HG02973 (cell line): ENCODE measurements around the gene PIMREG.

ENCODE experiments used
- ATAC-seq: cut with Tn5 transposase; IDR thresholded peaks from one replicate; pipeline ENCODE4 v1.9.1; 2021; ENCODE audit warnings: moderate library complexity; ENCODE audit not compliant: unreplicated experiment

The PIMREG gene

DNA sequence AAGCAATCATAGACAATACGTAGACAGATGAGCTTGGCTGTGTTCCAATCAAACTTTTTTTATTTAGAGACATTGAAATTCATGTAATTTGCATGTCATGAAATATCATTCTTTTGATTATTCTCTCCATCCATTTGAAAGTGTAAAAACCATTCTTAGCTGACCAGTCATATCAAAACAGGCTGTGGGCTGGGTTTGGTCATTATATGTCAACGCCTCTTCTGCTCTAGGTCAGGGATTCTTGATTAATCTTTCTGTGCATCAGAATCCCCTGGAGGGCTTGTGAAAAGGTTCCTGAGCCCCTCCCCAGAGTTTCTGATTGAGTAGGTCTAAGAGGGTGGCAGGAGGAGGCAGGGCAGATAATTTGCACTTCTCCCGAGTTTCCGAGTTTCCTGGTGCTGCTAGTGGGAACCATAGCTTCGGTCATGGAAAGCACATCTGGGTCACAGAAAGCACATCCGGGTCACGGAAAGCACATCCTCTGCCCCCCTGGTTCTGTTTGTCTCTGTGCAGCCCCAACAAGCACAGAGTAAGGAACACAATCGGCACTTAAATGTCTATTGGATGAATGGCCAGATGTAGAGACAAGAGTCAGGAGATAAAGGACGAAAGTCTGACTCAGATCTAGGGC lies 16.4 kb downstream of the PIMREG start:
- no peak for ATAC-seq

DNA sequence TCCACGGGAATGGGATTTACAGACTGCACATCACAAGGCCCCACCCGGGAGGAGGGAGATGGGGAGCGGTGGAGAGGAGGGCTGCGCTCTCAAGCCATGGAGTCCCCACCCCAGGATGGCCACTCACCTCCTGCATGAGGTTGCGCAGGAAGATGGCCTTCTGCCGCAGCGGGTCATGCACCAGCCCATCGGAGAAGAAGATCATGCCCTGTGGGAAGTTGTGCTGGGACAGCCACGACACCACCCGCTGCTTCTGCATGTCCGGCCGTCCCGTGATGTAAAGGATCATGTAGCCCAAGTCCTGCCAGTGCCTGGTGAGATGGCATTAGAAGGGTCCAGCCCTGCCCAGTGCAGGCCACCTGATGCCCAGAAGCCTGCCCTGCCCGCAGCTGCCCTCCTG lies 17.0 kb downstream of the PIMREG start:
- no peak for ATAC-seq

DNA sequence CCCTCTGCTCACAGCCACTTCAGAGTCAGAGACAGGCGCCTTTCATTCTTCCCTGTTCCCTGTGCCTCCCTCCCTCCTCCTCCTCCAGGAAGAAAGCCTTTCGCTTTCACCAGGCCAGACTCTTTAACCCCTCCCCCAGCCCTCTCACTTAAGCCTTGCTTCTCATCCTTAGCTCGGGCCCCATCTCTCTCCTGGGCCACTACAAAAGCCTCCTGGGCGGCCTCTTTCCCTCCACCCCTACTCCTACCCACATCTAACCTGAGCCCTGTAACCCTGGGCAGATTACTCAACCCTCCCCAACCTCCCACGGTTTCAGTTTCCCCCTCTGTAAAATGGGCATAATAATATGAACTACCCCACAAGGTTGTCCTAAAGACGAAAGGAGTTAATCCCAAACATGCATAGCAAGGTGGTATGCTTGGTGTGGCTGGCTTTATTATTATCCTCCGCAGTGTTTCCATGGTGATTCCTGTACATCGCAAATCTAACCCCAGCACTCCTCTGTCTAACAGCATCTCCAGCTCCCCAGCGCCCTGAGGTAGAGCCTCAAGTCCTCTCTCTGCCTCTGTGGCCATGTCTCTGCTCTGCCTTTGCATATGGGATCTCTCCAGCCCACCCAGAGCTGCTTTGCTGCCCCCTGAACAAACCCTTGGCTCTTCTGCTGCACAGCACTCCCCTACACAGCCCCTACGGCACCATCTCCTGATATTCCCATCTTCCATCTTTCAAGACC lies 17.7 kb downstream of the PIMREG start:
- ATAC-seq = no peak

DNA sequence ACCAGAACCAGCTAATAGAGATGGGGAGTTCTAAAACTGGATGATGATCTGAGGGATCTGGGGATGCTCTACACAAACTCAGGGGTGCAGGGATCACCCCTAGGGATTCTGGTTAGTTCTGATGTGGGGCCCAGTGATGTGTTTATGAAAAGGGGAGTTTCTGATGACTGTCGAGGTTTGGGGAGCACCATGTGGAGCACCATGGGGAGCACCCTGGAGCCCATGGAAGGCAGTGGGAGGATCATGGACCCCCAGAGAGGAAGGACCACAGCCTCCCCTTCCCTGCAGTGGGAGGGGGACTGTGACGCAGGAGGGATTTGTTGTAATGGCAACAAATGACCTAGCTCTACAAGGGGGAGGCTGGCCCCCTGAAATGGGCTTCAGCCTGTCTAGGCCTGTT lies 18.4 kb downstream of the PIMREG start:
- no peak for ATAC-seq

DNA sequence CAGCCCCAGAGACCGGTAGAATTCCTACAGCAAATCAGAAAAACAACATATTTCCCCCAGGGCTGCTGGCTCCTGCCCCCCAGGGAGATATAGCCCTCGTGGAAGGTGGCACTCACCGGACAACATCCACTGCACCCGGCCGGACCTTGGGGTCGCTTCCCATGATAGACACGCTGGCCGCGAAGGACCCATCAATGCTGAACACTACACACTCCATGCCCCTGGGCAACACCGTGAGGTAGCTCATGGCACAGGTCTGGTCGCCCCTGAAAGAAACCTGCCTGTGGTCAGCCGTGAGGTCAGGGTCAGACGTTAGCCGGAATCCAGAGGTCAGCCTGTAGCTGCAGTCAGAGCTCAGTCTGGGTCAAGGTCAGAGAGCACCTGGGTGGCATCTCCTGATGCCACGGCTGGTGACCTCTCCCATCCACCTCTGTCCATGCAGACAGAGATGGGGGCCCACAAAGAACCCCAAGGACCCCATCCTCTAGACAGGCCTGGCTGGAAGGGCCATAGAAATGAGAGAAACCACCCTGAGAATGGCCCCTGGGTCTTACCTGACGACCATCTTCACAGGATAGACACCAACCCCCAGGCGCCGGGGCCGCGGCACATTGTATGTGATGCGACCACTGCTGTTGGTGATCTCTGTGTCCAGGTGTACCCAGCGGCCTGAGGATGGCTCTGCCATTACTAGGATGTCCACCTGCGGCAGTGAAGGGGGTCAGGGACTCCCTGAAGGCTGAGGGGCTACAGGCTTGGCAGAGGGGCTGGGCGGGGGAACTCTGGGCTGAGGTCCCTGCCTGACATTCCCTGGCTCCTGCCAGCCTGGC lies 19.6 kb downstream of the PIMREG start:
- ATAC-seq = no peak

DNA sequence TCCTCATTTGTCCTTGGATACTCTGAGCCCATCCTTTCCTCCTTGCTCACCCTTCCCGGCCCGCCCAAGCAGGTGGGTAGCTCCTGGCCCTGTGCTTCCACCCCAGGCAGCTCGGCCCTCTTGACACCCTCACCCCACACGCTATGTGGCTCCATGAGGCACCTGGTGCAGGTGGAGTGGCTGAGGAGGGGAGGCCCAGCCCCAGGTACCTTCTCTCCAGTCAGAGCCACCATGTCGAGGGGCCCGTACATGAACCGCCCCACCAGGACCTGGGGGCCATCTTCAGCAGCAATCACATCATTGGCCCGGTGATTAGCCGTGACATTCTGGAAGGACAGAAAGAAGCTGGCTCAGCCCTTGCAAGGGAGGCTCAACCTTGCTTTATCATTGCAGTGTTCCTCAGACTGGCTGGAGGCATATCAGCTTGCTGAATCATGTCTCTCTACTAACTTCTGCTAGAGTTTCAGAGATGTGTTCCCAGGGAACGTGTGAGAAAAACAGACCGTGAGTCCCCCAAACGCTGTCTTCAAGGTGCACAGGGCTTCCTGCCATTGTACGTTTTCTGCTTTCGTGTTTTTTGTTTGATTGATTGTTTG lies 20.3 kb downstream of the PIMREG start:
- no peak for ATAC-seq

DNA sequence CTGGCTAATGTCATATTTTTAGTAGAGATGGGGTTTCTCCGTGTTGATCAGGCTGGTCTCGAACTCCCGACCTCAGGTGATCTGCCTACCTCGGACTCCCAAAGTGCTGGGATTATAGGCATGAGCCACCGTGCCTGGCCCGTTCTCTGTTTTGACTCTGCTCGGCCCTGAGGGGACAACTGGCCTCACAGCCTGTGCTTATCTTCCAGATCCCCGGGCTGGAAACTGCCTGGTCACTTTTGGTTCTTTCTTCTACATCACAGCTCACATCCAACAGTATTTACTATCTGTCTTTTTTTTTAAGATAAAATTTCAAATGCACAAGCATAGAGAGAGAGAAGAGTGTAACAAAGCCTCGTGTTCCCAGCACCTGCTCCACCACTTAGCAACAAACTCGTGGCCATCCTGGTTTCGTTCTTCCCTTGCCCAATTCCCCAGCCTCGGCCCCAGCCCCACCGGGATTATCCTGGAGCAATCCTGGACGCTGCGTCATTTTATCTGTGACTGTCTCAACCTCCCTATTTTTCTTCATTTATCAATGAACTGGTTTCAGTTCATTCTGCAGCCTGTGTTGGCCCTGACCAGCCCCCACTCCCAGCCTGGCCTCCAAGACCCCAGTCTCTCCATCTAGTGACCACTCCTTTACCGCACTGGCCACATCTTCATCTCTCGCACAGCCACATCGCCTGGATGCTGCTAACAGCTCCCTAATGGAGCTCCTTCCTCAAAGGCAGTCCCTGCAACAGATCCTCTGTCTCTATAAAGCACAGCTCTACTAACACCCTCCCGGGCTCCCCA lies 21.1 kb downstream of the PIMREG start:
- ATAC-seq = no peak

DNA sequence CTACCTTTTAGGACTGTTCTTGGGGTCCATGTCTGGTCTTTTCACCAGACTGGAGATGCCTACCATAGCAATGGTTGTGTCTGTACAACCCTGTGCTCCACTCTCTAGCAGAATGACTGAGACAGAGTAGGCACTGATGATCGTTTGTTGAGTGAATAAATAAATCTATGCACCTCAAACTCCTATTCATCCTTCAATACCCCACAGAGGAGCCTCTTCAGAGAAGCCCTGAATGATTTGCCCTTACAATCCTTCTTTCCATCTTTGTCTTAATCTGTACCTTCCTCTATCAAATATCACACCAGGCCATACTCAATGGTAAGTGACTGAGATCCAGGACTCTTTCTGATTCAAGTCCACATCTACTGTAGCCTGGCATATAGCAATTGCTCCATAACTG lies 23.3 kb downstream of the PIMREG start:
- ATAC-seq = no peak

DNA sequence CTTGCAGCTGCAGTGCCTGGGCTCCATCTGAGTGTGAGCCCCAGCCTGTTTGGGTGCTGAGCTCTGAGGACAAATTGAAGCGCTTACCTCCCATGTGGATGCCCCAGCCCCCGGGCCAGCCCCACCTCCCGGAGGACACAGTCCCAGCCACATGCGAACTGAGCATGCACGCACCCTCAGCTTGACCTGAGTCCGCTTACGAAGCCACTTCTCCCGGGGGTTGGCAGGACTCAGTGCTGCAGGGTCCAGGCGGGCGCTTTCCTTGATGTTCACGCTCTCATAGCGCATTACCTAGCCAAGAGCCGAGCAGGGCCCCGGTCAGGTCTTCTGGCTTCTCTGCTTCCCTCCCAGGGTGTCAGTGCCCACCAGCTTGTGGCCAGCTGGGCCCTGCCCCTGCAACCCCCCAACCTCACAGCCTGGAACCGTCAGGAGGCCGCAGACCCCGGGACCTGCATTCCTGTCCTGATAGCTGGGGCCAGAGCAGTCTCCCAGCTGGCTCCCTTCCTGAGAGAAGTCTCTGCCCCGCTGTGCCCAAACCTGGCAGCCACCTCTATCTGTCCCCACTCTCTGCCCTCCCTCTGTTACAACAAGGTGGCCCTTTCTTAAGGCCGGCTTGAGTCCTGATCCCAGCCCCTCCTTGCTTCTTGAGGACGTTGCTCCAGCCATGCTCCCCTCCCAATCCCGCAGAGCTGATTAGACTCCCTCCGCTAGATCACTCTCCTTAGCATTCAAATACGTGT lies 24.0 kb downstream of the PIMREG start:
- ATAC-seq = no peak

DNA sequence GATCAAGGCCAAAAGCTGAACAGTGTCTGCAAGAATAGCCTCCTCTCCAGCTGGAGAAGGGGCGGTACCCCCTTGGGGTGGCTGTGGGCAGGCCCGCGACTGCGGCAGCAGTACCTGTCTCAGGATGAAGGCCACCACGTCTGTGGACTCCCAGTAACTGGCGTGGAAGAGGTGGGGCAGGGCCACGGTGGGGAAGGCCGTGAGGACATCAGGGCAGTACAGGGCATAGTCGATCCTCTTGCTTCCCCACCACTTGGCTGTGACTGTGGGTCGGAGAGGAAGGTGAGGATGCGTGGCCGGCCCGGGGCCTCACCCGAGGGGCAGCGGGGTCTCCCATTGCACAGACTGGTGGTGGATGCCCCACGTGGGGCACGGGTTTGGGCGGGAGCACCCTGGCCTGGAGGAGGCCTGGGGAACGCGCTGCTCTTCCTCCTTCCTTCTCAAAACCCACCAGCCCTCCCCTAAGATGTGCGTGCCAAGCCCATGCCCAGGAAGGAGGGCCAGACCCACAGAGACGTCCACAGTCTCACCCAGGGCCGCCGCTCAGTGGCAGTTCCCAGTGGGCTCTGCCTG lies 26.0 kb downstream of the PIMREG start:
- ATAC-seq = no peak

DNA sequence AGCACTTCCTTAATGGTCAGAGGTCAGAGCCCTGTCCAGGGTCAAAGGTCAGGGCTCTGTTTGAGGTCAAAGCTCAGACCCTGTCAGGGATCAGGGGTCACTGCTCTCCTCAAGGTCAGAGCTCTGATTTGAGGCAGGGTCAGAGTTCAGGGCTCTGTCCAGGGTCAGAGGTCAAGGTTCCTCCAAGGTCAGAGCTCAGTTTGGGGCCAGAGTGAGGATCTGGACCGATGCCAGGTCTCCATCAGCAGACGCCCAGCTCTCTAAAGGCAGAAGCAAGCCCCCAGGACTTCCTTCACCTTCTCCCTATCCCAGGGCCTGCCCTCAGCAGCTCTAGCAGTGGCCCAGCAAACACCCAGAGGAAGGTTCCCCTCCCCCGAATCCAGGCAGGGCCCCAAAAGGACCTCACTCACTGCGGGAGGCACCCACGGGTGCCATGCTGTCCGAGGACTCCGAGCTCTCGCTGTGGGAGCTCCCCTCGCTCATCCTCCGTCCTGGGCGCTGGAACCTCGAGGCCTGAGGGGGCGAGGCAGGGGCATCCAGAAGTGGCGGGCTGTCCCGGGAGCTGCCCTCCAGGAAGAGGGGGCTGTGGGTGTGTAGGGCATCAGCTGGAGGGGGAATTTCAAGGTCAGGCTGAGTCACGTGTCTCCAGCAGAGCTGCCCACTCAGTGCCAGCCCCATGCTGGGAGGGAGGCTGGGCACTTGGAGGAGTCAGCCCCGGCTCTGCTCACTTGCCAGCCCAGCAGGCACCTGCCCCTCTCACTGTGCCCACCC lies 26.7 kb downstream of the PIMREG start:
- no peak for ATAC-seq

DNA sequence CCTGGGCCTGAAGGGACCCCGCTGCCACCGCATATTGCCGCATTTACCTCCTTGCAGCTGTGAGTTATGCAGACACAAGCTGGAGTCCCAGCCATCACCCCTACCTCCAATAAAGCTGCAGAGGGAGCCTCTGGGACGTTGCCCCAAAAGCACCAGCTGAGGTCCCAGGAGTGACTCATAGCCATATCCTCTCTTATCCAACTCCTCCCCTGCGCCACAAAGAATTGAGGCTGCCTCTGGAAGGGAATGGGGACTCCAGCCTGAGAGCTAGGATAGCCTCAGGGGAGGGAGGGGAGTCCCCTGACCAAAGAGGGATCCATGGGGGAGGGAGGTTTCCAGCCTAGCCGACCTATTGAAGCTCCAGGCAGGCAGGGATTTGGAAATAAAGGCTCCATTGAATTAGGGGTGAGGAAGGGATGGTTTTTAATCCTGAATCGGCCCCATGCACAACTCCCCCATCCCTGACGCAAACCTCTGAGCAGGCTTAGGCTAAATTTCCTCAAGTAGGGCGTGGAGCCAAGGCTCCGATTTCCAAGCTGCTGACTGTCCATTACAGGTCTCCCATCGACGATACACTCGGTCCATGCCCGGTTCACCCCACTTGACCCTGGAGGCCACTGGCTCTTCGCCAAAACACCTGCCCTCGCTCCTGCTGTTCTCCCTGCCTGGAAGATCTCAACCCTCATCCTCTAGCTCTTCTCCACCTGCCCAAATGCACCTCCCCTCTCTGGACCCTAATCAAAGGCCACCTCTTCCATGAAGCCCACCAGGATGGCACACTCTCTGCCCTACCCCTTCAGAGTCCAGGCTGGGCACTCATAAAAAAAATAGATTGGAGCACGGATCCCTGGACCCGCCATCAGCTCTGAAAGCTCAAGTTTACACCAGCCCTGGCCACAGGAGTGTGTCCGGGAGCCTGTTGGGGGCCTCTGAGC lies 27.5 kb downstream of the PIMREG start:
- ATAC-seq = no peak

DNA sequence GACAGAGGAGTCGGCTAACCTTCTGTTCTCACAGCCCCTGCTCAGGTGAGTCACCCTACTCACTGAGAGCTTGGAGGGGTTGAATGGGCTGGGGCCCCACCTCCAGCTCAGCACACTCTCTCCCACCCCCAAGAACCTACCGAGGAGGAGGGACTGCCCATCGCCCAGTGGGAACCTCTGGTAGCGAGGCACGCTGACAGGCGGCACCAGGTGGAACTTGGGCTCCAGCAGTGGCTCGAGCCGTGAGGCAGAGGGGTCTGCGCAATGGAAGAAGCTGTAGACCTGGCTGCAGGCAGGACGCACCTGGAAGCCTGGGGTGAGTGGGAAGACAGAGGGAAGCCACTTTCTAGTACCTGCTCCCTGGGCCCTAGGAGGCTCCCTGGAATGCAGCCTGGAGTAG lies 28.3 kb downstream of the PIMREG start:
- no peak for ATAC-seq

DNA sequence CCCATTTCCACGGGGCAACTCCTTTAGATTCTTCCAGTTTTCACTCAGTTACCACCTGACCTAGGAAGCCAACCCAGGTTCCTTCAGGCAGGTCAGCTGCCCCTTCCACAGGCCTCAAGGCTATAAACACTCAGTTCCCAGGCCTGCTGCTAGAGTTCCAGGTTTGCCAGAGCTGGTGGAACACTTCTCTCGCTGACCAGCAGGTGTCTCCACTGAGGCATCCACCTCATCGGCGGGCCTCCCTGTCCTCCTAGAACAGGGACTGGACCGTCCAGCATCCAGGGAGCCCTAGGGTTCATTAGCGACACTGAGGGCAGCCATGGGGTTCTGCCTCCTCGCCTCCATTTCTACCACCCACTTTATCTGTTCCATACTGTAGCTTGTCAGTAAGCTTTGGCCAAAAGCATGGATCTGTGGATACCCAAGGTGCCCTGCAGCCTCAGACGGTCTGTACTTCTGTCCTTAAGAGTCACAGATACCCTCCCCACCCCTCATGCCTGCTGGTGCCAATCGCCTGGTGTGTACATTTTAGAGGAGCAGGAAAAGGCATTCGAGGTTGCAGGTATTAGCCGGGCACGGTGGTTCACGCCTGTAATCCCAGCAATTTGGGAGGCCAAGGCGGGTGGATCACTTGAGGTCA lies 29.0 kb downstream of the PIMREG start:
- no peak for ATAC-seq

DNA sequence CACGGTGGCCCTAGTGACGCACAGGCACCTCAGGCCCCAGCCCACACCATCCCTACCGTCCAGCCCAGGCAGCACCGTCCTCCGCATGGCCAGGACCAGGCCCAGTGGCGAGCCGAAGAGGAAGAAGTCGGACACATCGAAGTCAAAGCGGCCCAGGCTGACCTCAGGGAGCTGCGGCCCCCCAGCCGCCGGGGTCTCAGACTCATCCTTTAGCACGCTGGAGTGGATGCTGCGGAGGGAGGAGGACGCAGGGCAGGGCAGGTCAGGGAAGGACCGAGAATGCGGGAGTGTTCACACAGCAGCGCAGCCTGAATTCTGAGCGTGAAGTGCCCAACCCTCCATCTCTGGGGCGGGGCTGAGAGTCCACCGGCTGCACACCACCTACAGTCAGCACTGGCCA lies 30.1 kb downstream of the PIMREG start:
- ATAC-seq = no peak

DNA sequence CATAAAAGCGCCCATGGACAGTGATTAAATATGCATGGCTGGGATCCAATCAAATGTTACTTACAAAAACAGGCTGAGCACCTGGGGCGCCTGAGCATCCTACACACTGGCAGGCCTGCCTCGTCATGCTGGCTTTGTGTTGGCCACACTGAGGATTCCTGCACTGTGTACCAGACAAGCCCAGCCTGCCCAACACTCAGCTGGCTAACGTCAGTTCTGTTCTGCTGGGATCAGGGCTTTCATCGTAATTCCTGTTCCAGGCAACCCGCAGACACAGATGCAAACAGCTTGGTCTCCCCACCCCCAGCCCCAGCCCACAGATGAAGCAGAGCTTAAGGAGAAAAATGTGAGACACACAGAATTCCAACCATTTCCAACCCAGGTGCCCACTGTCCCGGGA lies 30.7 kb downstream of the PIMREG start:
- no peak for ATAC-seq

DNA sequence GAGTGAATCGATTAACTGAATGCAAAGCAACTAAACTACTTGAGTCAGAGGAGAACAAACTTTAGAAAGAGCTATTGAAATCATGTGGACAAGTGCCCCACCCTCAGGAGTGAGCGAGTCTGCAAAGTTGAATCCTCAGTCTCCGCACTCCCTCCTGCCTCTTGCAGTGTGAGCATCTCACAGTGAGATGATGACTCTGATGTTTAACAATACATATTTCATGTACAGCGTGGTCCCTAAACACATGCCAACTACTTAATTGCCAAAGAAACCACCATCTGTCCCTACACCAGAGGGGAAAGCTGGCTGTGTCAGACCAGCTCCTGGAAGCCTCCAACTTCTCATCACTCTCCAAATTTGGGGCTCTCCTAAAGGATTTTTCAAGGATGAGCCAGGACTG lies 31.2 kb downstream of the PIMREG start:
- ATAC-seq = no peak
